Bronchial epithelial cell (primary cell): ENCODE measurements around the gene ZNF337. TPM values are rescaled to one million over a fixed set of nuclear protein-coding genes. Genes with fewer than 3 reads are reported as not detected.
A peak's percentile ranks its signal among the peaks of the same experiment; 100 is the strongest.

Source experiments
- DNase-seq: peaks from one replicate; pipeline ENCODE4 v3.0.0-alpha.2; 2010; ENCODE audit warnings: low read depth
- FAIRE-seq: peaks from 2 replicates; lab custom pipeline; 2011; peaks lifted over from hg19 to GRCh38; lab: Jason Lieb, UNC
- H3K27me3 ChIP-seq: 2 replicates; pipeline ENCODE4 v1.5.1; 2011; ENCODE audit warnings: low read length; ENCODE audit not compliant: control insufficient read depth, insufficient read depth
- H3K36me3 ChIP-seq: 2 replicates; pipeline ENCODE4 v1.5.1; 2011; ENCODE audit warnings: low read length; ENCODE audit not compliant: control insufficient read depth, insufficient read depth
- H3K4me3 ChIP-seq: 2 replicates; pipeline ENCODE4 v1.5.1; 2011; ENCODE audit warnings: mild to moderate bottlenecking, low read depth, low read length, control low read depth
- CTCF ChIP-seq: IDR thresholded peaks from 2 replicates; pipeline ENCODE4 v1.5.1; 2011; ENCODE audit warnings: mild to moderate bottlenecking, moderate library complexity, low read length, control low read depth, inconsistent platforms; ENCODE audit not compliant: insufficient read depth, severe bottlenecking
- total RNA-seq: library from RNA; depleted of rRNA; stranded (reverse); fragments of >200 nt; gene quantifications from 2 replicates; pipeline ENCODE4 v1.2.1, GENCODE V29; 2014

ZNF337 gene
- total RNA-seq, 1 donor from 2014 or later: 18.4 TPM

GRCh38 chr20:25675161-25675560 lies 21.5 kb downstream of the ZNF337 start:
- H3K27me3 ChIP-seq: no peaks in the 10 kb centered on the region
- no peak for FAIRE-seq
- no peak for DNase-seq
- no peak for TF ChIP-seq CTCF
- no peak overlapping the region for H3K4me3 ChIP-seq
- H3K36me3 ChIP-seq: peaks cover 18% of the 10 kb centered on the region

GRCh38 chr20:25672659-25673235 lies 23.9 kb downstream of the ZNF337 start:
- no peaks in the 10 kb centered on the region for H3K27me3 ChIP-seq
- H3K4me3 ChIP-seq: no peak overlapping the region
- no peak for TF ChIP-seq CTCF
- H3K36me3 ChIP-seq: peaks cover 18% of the 10 kb centered on the region
- DNase-seq: no peak
- FAIRE-seq: no peak

- DNase-seq: peak; percentile 97
- FAIRE-seq: peak; percentile 28
- H3K27me3 ChIP-seq: no peaks in the 10 kb centered on the region
Measured at GRCh38 chr20:25669826-25670422, 26.7 kb downstream of the ZNF337 start.

GRCh38 chr20:25668446-25668845 lies 28.2 kb downstream of the ZNF337 start:
- FAIRE-seq (no peak), DNase-seq (no peak)
- TF ChIP-seq CTCF: no peak
- Histone ChIP-seq H3K36me3 (no peaks in the 10 kb centered on the region), H3K27me3 (no peaks in the 10 kb centered on the region), H3K4me3 (no peak overlapping the region)

More at GRCh38 chr20:25669826-25670422, 26.7 kb downstream of the ZNF337 start:
- Histone ChIP-seq H3K4me3 (no peak overlapping the region), H3K36me3 (peaks cover 4% of the 10 kb centered on the region)
- no peak for TF ChIP-seq CTCF

- FAIRE-seq (peak; percentile 66), DNase-seq (peak; percentile 47)
- H3K27me3 ChIP-seq: no peaks in the 10 kb centered on the region
- no peak overlapping the region for H3K4me3 ChIP-seq
- H3K36me3 ChIP-seq: no peaks in the 10 kb centered on the region
- TF ChIP-seq CTCF: no peak
Measured at GRCh38 chr20:25659999-25660398, 36.7 kb downstream of the ZNF337 start.
